HL-60 (cell line): ENCODE measurements around the gene CARMIL1.

Experiments
- CTCF ChIP-seq: IDR thresholded peaks from one replicate; pipeline ENCODE4 v1.5.1; 2011; ENCODE audit warnings: low read length, control low read depth, inconsistent platforms; ENCODE audit not compliant: insufficient read depth
- REST ChIP-seq: IDR thresholded peaks from 2 replicates; pipeline ENCODE4 v1.6.1; 2012; ENCODE audit warnings: low read depth; ENCODE audit not compliant: insufficient replicate concordance

GRCh38 chr6:25387911-25388310, 108.7 kb downstream of the CARMIL1 start:
- TF ChIP-seq REST = no peak
- TF ChIP-seq CTCF = no peak
